ENCODE measurements around the gene MAPK4. TPM values are rescaled to one million over a fixed set of nuclear protein-coding genes. Genes with fewer than 3 reads are reported as not detected.

The MAPK4 gene
- total RNA-seq, 1 experiment from 2014 or later, result not detected

- Histone ChIP-seq H4K20me1 (ENCODE audit: insufficient read depth) (no peaks in the 10 kb centered on the region), H3K36me3 (ENCODE audit: low read depth) (no peaks in the 10 kb centered on the region), H2AFZ (no peak overlapping the region), H3K9me2 (ENCODE audit: insufficient read depth) (no peaks in the 10 kb centered on the region), H3K4me2 (no peak overlapping the region), H3F3A (ENCODE audit: insufficient read depth, low read depth) (no peaks in the 10 kb centered on the region), H3K79me2 (ENCODE audit: low read depth) (no peaks in the 10 kb centered on the region), H3K27me3 (ENCODE audit: insufficient read depth, low read depth) (no peaks in the 10 kb centered on the region), H3K4me3 (no peak overlapping the region), H3K27ac (no peak overlapping the region), H3K4me1 (replicated peaks; ENCODE audit: insufficient read depth) (no peaks in the 10 kb centered on the region), H3K9me3 (ENCODE audit: insufficient read depth, low read depth) (no peaks in the 10 kb centered on the region; the same call in 1 of the 2 replicates)
- ChIA-PET CTCF (no interaction called here), POLR2A (ENCODE audit: unreplicated experiment) (no interaction called here)
- no peak for DNase-seq
- intact Hi-C loops (cut with micrococcal nuclease; ENCODE audit: unreplicated experiment), result no loop called here
- no TSS peak for BruUV-seq (replicated peaks)
- no peak for TF ChIP-seq CTCF (conservative IDR thresholded peaks at IDR 0.05)
- no peak for TF ChIP-seq EZH2 (IDR thresholded peaks at IDR 0.05; ENCODE audit: low read depth)
Observed at GRCh38 chr18:50719471-50720324, 159.8 kb downstream of the MAPK4 start.

GRCh38 chr18:50720325-50720674, 160.4 kb downstream of the MAPK4 start:
- no TSS peak for BruUV-seq (replicated peaks)
- Histone ChIP-seq H3K4me3 (no peak overlapping the region), H3K9me3 (ENCODE audit: insufficient read depth, low read depth) (no peaks in the 10 kb centered on the region; the same call in 1 of the 2 replicates), H3K9me2 (ENCODE audit: insufficient read depth) (no peaks in the 10 kb centered on the region), H3K4me2 (no peak overlapping the region), H3F3A (ENCODE audit: insufficient read depth, low read depth) (no peaks in the 10 kb centered on the region), H3K79me2 (ENCODE audit: low read depth) (no peaks in the 10 kb centered on the region), H4K20me1 (ENCODE audit: insufficient read depth) (no peaks in the 10 kb centered on the region), H3K4me1 (replicated peaks; ENCODE audit: insufficient read depth) (no peaks in the 10 kb centered on the region), H3K27me3 (ENCODE audit: insufficient read depth, low read depth) (no peaks in the 10 kb centered on the region), H2AFZ (no peak overlapping the region), H3K36me3 (ENCODE audit: low read depth) (no peaks in the 10 kb centered on the region), H3K27ac (no peak overlapping the region)
- no peak for DNase-seq
- ChIA-PET POLR2A (ENCODE audit: unreplicated experiment) (no interaction called here), CTCF (no interaction called here)
- no peak for TF ChIP-seq CTCF (conservative IDR thresholded peaks at IDR 0.05)
- TF ChIP-seq EZH2 (IDR thresholded peaks at IDR 0.05; ENCODE audit: low read depth), result no peak
- intact Hi-C loops (cut with micrococcal nuclease; ENCODE audit: unreplicated experiment), result no loop called here

- Histone ChIP-seq H3K27ac (no peak overlapping the region), H3K4me1 (replicated peaks; ENCODE audit: insufficient read depth) (no peaks in the 10 kb centered on the region), H3K9me2 (ENCODE audit: insufficient read depth) (no peaks in the 10 kb centered on the region), H2AFZ (no peak overlapping the region), H3F3A (ENCODE audit: insufficient read depth, low read depth) (no peaks in the 10 kb centered on the region), H4K20me1 (ENCODE audit: insufficient read depth) (no peaks in the 10 kb centered on the region), H3K36me3 (ENCODE audit: low read depth) (no peaks in the 10 kb centered on the region), H3K4me2 (no peak overlapping the region), H3K9me3 (ENCODE audit: insufficient read depth, low read depth) (no peaks in the 10 kb centered on the region), H3K4me3 (no peak overlapping the region), H3K27me3 (ENCODE audit: insufficient read depth, low read depth) (no peaks in the 10 kb centered on the region), H3K79me2 (ENCODE audit: low read depth) (no peaks in the 10 kb centered on the region)
- intact Hi-C loops (cut with micrococcal nuclease; ENCODE audit: unreplicated experiment), result no loop called here
- ChIA-PET POLR2A (ENCODE audit: unreplicated experiment) (no interaction called here), CTCF (interaction anchor here (0.7 kb wide), 1 partner anchor 10 kb away, joined by 3 read pairs; no protein-coding TSS in a partner anchor)
- no peak for TF ChIP-seq CTCF (conservative IDR thresholded peaks at IDR 0.05)
- BruUV-seq (replicated peaks), result no TSS peak
- no peak for DNase-seq
Observed at GRCh38 chr18:50721006-50721405, 161.1 kb downstream of the MAPK4 start.
